ENCODE measurements around the gene TCAF1.

GRCh38 chr7:143846692-143847091 is 55.3 kb downstream of the TCAF1 start:
- TF ChIP-seq CTCF (optimal IDR thresholded peaks at IDR 0.05 in 1 of 3, IDR thresholded peaks at IDR 0.05 in 1 of 3, conservative IDR thresholded peaks at IDR 0.05 in 1 of 3; ENCODE audit: extremely low read depth in 1 of 3, insufficient read depth in 2 of 3, low read length in 3 of 3), result no peak
- no peak for TF ChIP-seq EZH2 (IDR thresholded peaks at IDR 0.05; ENCODE audit: low read length)

All from keratinocyte (primary cell).